GM23248 (cell line): ENCODE measurements around the gene ARHGEF12. TPM values are rescaled to one million over a fixed set of nuclear protein-coding genes. Genes with fewer than 3 reads are reported as not detected.

Source experiments
- DNase-seq: peaks from one replicate; pipeline ENCODE4 v3.0.0-alpha.2; 2015
- H2AFZ ChIP-seq: fragments of 200-600 bp; sonication (generic); 2 replicates; pipeline ENCODE4 v1.6.1; 2016; ENCODE audit warnings: antibody characterized with exemption
- H3F3A ChIP-seq: fragments of 200-600 bp; sonication (generic); 2 replicates; pipeline ENCODE4 v1.6.1; 2016; ENCODE audit warnings: mild to moderate bottlenecking, antibody characterized with exemption, mixed run types; ENCODE audit not compliant: insufficient read depth
- H3K27ac ChIP-seq: fragments of 200-600 bp; sonication (generic); 2 replicates; pipeline ENCODE4 v1.5.1; 2016; ENCODE audit warnings: mild to moderate bottlenecking
- H3K27me3 ChIP-seq: fragments of 200-600 bp; sonication (generic); replicated peaks from 2 replicates; pipeline ENCODE4 v1.6.1; 2016; ENCODE audit warnings: mild to moderate bottlenecking; ENCODE audit not compliant: insufficient read depth
- H3K36me3 ChIP-seq: fragments of 200-600 bp; sonication (generic); 2 replicates; pipeline ENCODE4 v1.6.1; 2016; ENCODE audit warnings: low read depth, mild to moderate bottlenecking
- H3K4me1 ChIP-seq: fragments of 200-600 bp; sonication (generic); 2 replicates; pipeline ENCODE4 v1.6.1; 2016; ENCODE audit warnings: mild to moderate bottlenecking; ENCODE audit not compliant: insufficient read depth
- H3K4me2 ChIP-seq: fragments of 200-600 bp; sonication (generic); one replicate; pipeline ENCODE4 v1.6.1; 2016; ENCODE audit warnings: mild to moderate bottlenecking; ENCODE audit not compliant: unreplicated experiment
- H3K4me3 ChIP-seq: fragments of 200-600 bp; sonication (generic); 2 replicates; pipeline ENCODE4 v1.5.1; 2016; ENCODE audit warnings: mild to moderate bottlenecking
- H3K79me2 ChIP-seq: fragments of 200-600 bp; sonication (generic); 2 replicates; pipeline ENCODE4 v1.6.1; 2016; ENCODE audit warnings: mild to moderate bottlenecking; ENCODE audit not compliant: insufficient read depth
- H3K9ac ChIP-seq: fragments of 200-600 bp; sonication (generic); 2 replicates; pipeline ENCODE4 v1.6.1; 2016; ENCODE audit warnings: mild to moderate bottlenecking
- H3K9me2 ChIP-seq: fragments of 200-600 bp; sonication (generic); 2 replicates; pipeline ENCODE4 v1.6.1; 2016; ENCODE audit warnings: mixed run types, mild to moderate bottlenecking, moderate library complexity; ENCODE audit not compliant: insufficient read depth
- H3K9me3 ChIP-seq: fragments of 200-600 bp; sonication (generic); one replicate; pipeline ENCODE4 v1.6.1; 2017; ENCODE audit warnings: low read depth
- H4K20me1 ChIP-seq: fragments of 200-600 bp; sonication (generic); 2 replicates; pipeline ENCODE4 v1.6.0; 2016; ENCODE audit not compliant: insufficient read depth
- EZH2 ChIP-seq: fragments of 200-600 bp; sonication (generic); IDR thresholded peaks from 2 replicates; pipeline ENCODE4 v1.6.1; 2018; ENCODE audit warnings: antibody characterized with exemption, mild to moderate bottlenecking; ENCODE audit not compliant: insufficient read depth, poor library complexity, severe bottlenecking
- EZH2phosphoT487 ChIP-seq: fragments of 200-600 bp; sonication (generic); IDR thresholded peaks from 2 replicates; pipeline ENCODE4 v1.6.1; 2018; ENCODE audit warnings: antibody characterized with exemption, moderate library complexity, mild to moderate bottlenecking, low read depth; ENCODE audit not compliant: insufficient read depth
- WGBS, 2 experiments: methylation state at CpG; one replicate each; pipeline ENCODE4 v1.1.6; 2015 to 2017; ENCODE audit warnings: low lambda C conversion rate in 2 of 2, low coverage in 1 of 2; ENCODE audit errors: missing lambda C conversion rate in 2 of 2; 5-methylcytosine and 5-hydroxymethylcytosine counted together
- in situ Hi-C: fragments of 300-500 bp; cut with MboI; formaldehyde crosslinking; loops from 2 replicates; pipeline ENCODE4 v1.15.0; 2020
- polyA plus RNA-seq: library from polyadenylated mRNA; unstranded; fragments of >200 nt; fragmentation: Nextera tagmentation; extraction: Ambion mirVana; gene quantifications from 2 replicates; pipeline ENCODE4 v1.2.1, GENCODE V29; 2016
- total RNA-seq: library from RNA; depleted of rRNA; stranded (reverse); fragments of >200 nt; shearing (Covaris generic); gene quantifications from 2 replicates; pipeline ENCODE4 v1.2.3, GENCODE V29; 2014

ARHGEF12 gene
- total and polyA plus RNA-seq, 2 experiments from 2014 or later: 20.4 to 52.7 TPM

DNA sequence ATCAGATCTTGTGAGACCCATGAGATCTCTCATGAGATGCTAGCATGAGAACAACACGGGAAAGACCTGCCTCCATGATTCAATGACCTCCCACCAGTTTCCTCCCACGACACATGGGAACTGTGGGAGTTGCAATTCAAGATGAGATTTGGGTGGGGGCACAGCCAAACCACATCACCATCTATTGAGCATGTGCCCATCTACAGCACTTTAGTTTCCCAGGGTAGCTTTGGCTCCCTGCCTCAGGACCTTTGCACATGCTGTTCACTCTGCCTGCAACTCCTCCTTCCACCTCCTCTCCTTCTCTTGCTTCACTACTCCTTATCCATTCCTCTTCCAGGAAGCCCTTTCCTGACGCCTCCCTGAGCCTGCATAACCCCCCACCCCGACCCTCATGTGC is 192.5 kb downstream of the ARHGEF12 start:
- no peak overlapping the region for H3K27ac ChIP-seq
- no peaks in the 10 kb centered on the region for H3K36me3 ChIP-seq
- H3F3A ChIP-seq: no peaks in the 10 kb centered on the region
- no peaks in the 10 kb centered on the region for H4K20me1 ChIP-seq
- H3K27me3 ChIP-seq: no peaks in the 10 kb centered on the region; the same call in 1 of the 2 replicates
- H3K9me2 ChIP-seq: no peaks in the 10 kb centered on the region
- no peak overlapping the region for H3K4me3 ChIP-seq
- 62 to 66% methylated on average over 4 of the region's 4 CpGs for WGBS, 2 experiments
- no peaks in the 10 kb centered on the region for H3K9me3 ChIP-seq
- no peak overlapping the region for H2AFZ ChIP-seq
- in situ Hi-C loops: no loop called here
- no peaks in the 10 kb centered on the region for H3K79me2 ChIP-seq
- peaks cover 18% of the 10 kb centered on the region; the same call in 1 of the 2 replicates for H3K4me1 ChIP-seq
- H3K9ac ChIP-seq: no peak overlapping the region
- DNase-seq: no peak
- no peak overlapping the region for H3K4me2 ChIP-seq
- TF ChIP-seq EZH2phosphoT487 (no peak), EZH2 (no peak)

DNA sequence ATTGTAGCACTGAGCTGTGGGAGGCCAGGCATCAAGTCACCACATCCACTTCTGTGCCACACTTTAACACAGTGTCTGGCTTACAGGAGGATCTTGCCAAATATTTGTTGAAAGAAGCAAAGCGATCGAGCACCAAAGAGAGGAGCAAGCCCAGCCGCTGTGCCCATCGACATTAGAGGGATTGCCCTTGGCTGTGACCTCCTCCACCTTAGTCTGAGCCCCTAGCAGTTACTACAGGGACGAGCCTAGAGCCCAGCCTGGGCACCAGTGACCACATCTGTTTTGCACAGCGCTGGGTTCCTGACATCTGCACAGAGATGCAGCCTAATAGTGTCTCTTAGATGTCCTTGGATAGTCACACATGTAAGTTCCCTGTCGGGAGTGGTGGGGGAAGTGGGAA is 193.0 kb downstream of the ARHGEF12 start:
- Histone ChIP-seq H3K9me2 (no peaks in the 10 kb centered on the region), H3K9ac (no peak overlapping the region), H3K27me3 (no peaks in the 10 kb centered on the region; the same call in 1 of the 2 replicates), H3K4me2 (no peak overlapping the region), H3K9me3 (no peaks in the 10 kb centered on the region), H3K4me3 (no peak overlapping the region), H3F3A (no peaks in the 10 kb centered on the region), H4K20me1 (no peaks in the 10 kb centered on the region), H2AFZ (no peak overlapping the region), H3K27ac (no peak overlapping the region), H3K36me3 (no peaks in the 10 kb centered on the region), H3K4me1 (peaks cover 18% of the 10 kb centered on the region; the same call in 1 of the 2 replicates), H3K79me2 (no peaks in the 10 kb centered on the region)
- no peak for TF ChIP-seq EZH2phosphoT487
- no peak for TF ChIP-seq EZH2
- DNase-seq: no peak
- WGBS, 2 experiments: 77 to 82% methylated on average over 7 of the region's 7 CpGs
- in situ Hi-C loops: no loop called here

DNA sequence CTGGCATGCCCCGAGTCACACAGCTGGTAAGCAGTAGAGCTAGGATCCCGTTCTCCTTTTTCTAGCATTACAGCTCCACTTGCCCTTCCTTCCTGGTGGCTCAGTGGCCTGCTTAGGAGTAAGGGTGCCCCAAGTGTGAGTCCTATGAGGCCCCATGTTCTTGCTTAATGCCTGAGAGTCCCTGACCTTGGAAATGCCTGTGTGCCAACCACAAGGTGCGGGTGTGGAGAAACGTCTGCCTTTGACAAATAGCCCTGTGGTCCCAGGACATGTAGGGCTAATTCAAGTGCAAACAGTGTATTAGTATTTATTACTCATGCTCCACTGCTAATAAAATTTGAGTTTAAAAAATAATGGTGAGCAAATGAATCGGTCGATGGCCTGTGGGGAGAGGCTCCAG is 193.7 kb downstream of the ARHGEF12 start:
- no peak overlapping the region for H3K9ac ChIP-seq
- H3K9me2 ChIP-seq: no peaks in the 10 kb centered on the region
- no peak overlapping the region for H3K4me3 ChIP-seq
- H3K79me2 ChIP-seq: no peaks in the 10 kb centered on the region
- no peaks in the 10 kb centered on the region for H3K36me3 ChIP-seq
- in situ Hi-C loops: no loop called here
- H3K4me1 ChIP-seq: peaks cover 18% of the 10 kb centered on the region; the same call in 1 of the 2 replicates
- WGBS, 2 experiments: 72 to 76% methylated on average over 6 of the region's 6 CpGs
- H2AFZ ChIP-seq: no peak overlapping the region
- no peak overlapping the region for H3K4me2 ChIP-seq
- DNase-seq: no peak
- TF ChIP-seq EZH2phosphoT487: no peak
- no peak for TF ChIP-seq EZH2
- no peaks in the 10 kb centered on the region for H3F3A ChIP-seq
- no peaks in the 10 kb centered on the region; the same call in 1 of the 2 replicates for H3K27me3 ChIP-seq
- H3K9me3 ChIP-seq: no peaks in the 10 kb centered on the region
- H4K20me1 ChIP-seq: no peaks in the 10 kb centered on the region
- no peak overlapping the region for H3K27ac ChIP-seq

DNA sequence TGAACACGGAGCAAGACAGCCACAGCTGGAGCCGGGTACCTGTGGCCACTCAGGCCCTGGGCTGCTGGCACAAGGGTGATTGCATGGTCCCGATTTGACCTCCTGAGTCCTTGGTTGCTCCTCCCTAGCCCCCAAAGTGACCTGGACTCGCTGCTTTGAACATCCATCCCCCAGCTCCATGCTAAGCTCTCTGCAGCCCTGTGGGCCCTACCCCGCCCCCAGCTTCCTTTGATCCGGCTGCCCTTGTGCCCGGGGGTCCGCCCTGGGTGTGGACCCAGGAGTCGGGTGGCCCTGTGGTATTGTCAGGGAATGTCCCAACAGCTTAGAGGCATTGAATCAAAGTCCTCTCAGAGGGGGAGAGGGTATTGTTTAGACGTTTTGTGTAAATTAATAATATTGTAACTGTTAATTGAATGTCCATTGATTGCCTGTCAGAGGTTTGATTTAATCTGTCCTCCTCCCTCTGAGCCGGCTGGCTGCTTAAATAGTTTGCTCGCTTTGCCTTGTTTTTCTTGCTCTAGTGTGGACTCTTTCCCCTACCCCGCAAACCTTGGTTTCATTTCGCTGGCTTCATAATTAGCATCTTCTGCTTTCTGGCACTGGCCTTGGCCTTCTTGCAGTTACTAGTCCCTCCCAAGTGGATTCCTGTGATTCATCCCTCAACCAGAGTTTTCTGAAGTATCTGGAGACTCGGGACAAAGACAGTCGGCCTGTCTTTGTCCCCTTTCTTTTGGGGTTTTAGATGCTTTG is 196.0 kb downstream of the ARHGEF12 start:
- no peaks in the 10 kb centered on the region for H3K36me3 ChIP-seq
- in situ Hi-C loops: no loop called here
- no peak overlapping the region for H3K27ac ChIP-seq
- TF ChIP-seq EZH2 (no peak), EZH2phosphoT487 (no peak)
- H3K9me3 ChIP-seq: no peaks in the 10 kb centered on the region
- H3K79me2 ChIP-seq: no peaks in the 10 kb centered on the region
- H3K4me1 ChIP-seq: peaks cover 13% of the 10 kb centered on the region; the same call in 1 of the 2 replicates
- H3F3A ChIP-seq: no peaks in the 10 kb centered on the region
- H4K20me1 ChIP-seq: no peaks in the 10 kb centered on the region
- H3K4me3 ChIP-seq: peak overlapping the region; percentile 19
- peak overlapping the region; percentile 32 for H3K4me2 ChIP-seq
- peak overlapping the region; percentile 29; the same call in 1 of the 2 replicates for H3K9ac ChIP-seq
- peak overlapping the region; percentile 49 for H2AFZ ChIP-seq
- WGBS, 2 experiments: 27 to 31% methylated on average over 16 of the region's 16 CpGs
- peak; percentile 85 for DNase-seq
- H3K9me2 ChIP-seq: no peaks in the 10 kb centered on the region
- no peaks in the 10 kb centered on the region for H3K27me3 ChIP-seq
